ENCODE results near the gene TTLL13.

- TF ChIP-seq, protein P1, sequence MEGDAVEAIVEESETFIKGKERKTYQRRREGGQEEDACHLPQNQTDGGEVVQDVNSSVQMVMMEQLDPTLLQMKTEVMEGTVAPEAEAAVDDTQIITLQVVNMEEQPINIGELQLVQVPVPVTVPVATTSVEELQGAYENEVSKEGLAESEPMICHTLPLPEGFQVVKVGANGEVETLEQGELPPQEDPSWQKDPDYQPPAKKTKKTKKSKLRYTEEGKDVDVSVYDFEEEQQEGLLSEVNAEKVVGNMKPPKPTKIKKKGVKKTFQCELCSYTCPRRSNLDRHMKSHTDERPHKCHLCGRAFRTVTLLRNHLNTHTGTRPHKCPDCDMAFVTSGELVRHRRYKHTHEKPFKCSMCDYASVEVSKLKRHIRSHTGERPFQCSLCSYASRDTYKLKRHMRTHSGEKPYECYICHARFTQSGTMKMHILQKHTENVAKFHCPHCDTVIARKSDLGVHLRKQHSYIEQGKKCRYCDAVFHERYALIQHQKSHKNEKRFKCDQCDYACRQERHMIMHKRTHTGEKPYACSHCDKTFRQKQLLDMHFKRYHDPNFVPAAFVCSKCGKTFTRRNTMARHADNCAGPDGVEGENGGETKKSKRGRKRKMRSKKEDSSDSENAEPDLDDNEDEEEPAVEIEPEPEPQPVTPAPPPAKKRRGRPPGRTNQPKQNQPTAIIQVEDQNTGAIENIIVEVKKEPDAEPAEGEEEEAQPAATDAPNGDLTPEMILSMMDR (conservative IDR thresholded peaks at IDR 0.05; ENCODE audit: low read depth, low read length) = no peak
- TF ChIP-seq EZH2 (IDR thresholded peaks at IDR 0.05; ENCODE audit: borderline replicate concordance, low read depth, low read length, poor library complexity, severe bottlenecking) = no peak
These were observed 52.4 kb downstream of the TTLL13 start for GRCh38 chr15:90301707-90302300.
